RWPE1 (cell line): ENCODE data around the gene PIK3C2G.
"Not testable (repeated sequence)": the region's sequence is repeated elsewhere in the genome, so short reads cannot be mapped to it uniquely, and the experiment has no call there.

Source experiments
- CTCF ChIA-PET: fragments of 350-600 bp; sonication (Branson Sonifier 250); formaldehyde crosslinking; extraction: SDS; loops from one replicate; lab custom pipeline; 2021; lab: Yijun Ruan, JAX
- POLR2A ChIA-PET: fragments of 400-600 bp; formaldehyde crosslinking; extraction: SDS; loops from one replicate; lab custom pipeline; 2020; ENCODE audit warnings: antibody characterized with exemption; ENCODE audit not compliant: low non-redundant PET; lab: Yijun Ruan, JAX
- DNase-seq: peaks from one replicate; pipeline ENCODE4 v3.0.0; 2012; ENCODE audit warnings: low spot score
- H3K27ac ChIP-seq: fragments of 450-650 bp; 2 replicates; pipeline ENCODE4 v1.5.1; 2017
- TF ChIP-seq, protein P1 (sequence below): fragments of 450-650 bp; conservative IDR thresholded peaks from 2 replicates; pipeline ENCODE4 v1.5.1; 2017; ENCODE audit warnings: low read depth, mild to moderate bottlenecking

PIK3C2G gene

DNA sequence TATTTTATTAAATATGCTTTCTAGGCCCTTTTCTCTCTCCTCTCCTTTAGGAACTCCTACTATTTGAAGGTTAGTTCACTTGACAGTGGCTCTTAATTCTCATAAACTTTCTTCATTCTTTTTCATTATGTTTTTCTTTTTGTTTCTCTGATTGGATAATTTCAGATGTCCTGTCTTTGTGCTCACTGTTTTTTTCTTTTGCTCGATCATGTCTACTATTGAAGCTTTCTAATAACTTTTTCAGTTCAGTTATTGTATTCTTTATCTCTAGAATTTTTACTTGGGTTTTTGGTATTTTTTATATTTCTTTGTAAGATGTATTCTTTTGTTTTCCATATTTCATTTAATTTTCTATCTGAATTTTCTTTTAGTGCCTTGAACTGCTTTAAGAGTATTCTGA, 261.5 kb downstream of the PIK3C2G start:
- ChIA-PET CTCF (no interaction called here), POLR2A (no interaction called here)
- TF ChIP-seq, protein P1, sequence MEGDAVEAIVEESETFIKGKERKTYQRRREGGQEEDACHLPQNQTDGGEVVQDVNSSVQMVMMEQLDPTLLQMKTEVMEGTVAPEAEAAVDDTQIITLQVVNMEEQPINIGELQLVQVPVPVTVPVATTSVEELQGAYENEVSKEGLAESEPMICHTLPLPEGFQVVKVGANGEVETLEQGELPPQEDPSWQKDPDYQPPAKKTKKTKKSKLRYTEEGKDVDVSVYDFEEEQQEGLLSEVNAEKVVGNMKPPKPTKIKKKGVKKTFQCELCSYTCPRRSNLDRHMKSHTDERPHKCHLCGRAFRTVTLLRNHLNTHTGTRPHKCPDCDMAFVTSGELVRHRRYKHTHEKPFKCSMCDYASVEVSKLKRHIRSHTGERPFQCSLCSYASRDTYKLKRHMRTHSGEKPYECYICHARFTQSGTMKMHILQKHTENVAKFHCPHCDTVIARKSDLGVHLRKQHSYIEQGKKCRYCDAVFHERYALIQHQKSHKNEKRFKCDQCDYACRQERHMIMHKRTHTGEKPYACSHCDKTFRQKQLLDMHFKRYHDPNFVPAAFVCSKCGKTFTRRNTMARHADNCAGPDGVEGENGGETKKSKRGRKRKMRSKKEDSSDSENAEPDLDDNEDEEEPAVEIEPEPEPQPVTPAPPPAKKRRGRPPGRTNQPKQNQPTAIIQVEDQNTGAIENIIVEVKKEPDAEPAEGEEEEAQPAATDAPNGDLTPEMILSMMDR, result no peak
- H3K27ac ChIP-seq, result no peak overlapping the region
- no peak for DNase-seq

DNA sequence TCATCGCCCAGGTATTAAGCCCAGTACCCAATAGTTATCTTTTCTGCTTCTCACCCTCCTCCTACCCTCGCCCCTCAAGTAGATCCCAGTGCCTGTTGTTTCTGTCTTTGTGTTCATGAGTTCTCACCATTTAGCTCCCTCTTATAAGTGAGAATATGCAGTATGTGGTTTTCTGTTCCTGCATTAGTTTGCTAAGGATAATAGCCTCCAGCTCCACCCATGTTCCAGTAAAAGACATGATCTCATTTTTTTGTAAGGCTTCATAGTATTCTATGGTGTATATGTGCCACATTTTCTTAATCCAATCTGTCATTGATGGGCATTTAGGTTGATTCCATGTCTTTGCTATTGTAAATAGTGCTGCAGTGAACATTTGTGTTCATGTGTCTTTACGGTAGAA, 281.2 kb downstream of the PIK3C2G start:
- POLR2A ChIA-PET, DNase-seq, H3K27ac ChIP-seq: not testable (repeated sequence)
- CTCF ChIA-PET, result interaction anchor here (0.5 to 0.6 kb wide), 2 partner anchors 15 to 780 kb away, joined by 3 read pairs; no protein-coding TSS in a partner anchor

DNA sequence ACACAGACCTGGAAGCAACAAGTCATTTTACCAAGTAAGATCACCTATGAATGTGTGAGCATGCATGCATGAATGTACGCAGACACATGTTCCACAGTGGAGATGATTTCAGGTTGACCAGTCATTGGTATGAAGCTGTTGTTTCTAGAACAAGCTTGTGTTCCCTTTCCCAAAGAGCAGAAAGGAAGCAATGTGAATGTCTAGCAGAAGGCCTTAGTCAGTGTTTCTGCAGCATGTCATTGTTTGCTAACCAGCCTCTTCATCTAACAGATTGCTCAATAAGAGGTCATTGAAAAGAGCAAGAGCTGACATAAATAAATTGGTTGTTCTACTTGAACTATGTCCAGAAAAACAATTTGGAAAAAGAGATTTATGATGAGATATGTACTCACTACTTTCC, 285.1 kb downstream of the PIK3C2G start:
- ChIA-PET POLR2A (no interaction called here), CTCF (no interaction called here)
- DNase-seq, result no peak
- TF ChIP-seq, protein P1, result no peak
- H3K27ac ChIP-seq, result no peak overlapping the region

DNA sequence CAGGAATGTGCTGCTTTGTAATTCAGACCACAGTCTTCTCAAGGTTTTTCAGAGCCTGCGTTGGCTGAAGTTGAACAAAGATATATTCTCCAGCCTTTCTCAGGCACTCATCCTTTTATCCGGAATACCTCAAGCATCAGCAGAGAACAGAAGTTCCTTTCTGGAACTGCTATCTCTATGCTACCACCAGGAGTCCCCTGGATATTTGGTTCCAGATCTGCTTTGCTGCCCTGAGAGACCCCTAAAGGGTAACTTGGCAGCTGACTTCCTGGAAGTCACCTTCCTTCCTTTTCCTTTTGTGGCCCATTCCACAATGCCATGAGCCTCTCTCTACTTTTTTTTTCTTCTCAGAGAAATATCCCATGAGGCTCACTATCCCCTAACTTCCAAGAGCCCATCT, 288.3 kb downstream of the PIK3C2G start:
- no peak overlapping the region for H3K27ac ChIP-seq
- POLR2A ChIA-PET, result no interaction called here
- TF ChIP-seq, protein P1, result no peak
- no peak for DNase-seq
- CTCF ChIA-PET, result no interaction called here

DNA sequence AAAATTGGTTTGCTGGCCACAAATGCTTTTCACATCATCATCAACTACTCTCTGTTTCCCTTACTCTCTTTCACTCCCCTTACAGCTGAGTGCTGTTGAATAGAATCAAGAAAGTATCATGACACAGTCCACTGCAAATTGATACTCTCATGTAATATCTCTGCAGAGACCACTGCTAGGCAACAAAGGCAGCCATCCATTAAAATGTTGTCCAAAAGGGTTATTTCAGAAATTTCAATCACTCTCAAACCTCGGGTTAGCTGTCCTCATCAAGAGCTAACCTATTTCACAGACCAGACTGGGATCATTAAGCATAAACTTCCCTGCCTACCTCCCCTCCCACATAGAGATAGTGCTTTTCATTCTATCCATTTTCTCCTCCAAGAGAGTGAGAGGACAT, 289.8 kb downstream of the PIK3C2G start:
- ChIA-PET CTCF (interaction anchor here (0.7 kb wide), 1 partner anchor 54 kb away, joined by 3 read pairs; no protein-coding TSS in a partner anchor), POLR2A (no interaction called here)
- TF ChIP-seq, protein P1, result no peak
- DNase-seq, result no peak
- H3K27ac ChIP-seq, result no peak overlapping the region

DNA sequence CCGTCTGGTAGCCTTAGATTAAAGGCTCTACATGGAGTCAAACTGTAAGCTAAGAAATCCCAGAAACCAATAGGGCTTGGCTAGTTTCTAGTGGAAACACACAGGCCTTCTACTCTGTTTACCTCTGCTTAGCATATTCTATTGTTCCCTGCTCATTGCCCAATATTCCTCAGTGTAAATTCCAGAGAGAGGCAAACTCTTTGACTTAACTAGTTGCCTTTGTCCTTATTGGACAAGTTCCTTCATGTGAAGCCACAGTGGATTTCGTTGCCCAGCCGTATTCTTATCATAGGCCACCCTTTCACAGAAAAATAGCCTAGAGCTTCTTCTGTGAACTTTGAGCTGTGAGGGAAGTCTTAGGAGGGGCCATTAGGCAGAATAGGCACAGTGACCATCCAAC, 290.4 kb downstream of the PIK3C2G start:
- no peak overlapping the region for H3K27ac ChIP-seq
- TF ChIP-seq, protein P1, result no peak
- POLR2A ChIA-PET, result no interaction called here
- CTCF ChIA-PET, result no interaction called here
- no peak for DNase-seq

DNA sequence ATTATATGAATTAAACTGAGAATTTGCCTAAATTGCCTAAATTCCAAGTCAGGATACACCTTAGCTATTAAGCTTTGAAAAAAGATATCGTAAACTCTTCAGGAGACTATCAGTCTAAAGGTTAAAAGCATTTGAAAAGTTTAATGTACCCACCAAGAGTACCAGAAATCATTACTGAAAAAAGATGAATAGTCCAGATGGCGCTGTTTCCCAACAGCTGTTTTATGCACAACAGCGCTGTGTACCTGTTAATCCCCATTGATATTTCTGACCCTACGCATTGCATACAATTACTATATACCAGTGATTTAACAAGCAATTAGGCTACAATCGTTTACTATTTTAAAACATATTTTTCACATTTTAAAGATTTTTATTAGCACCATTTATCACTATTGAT, 291.5 kb downstream of the PIK3C2G start:
- TF ChIP-seq, protein P1, result no peak
- no peak for DNase-seq
- POLR2A ChIA-PET, result no interaction called here
- H3K27ac ChIP-seq, result no peak overlapping the region
- CTCF ChIA-PET, result interaction anchor here (0.6 kb wide), 1 partner anchor 1462 kb away, joined by 4 read pairs; no protein-coding TSS in a partner anchor
